ENCODE measurements around the gene CBX7. TPM values are rescaled to one million over a fixed set of nuclear protein-coding genes. Genes with fewer than 3 reads are reported as not detected.

CBX7 gene
- polyA plus RNA-seq, 1 experiment: 5.3 TPM

DNA sequence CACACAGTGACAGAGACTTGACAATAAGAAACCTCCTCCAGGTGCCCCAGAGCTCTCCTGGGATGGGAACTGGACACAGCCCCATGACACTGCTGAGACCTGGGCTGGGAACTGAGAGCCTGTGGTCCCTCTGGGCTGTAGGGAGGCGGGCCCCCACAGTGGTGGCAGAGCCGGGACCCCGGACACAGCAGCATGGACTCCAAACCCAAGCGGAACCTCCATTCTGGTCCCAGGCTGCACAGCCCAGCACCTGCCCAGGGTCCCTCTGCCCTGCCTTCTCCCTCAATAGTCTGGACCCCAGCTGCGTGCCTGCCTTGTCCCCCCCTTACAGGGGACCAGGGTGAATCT, 63.8 kb downstream of the CBX7 start:
- Histone ChIP-seq H3K4me3 (ENCODE audit: low read depth, low read length) (no peak overlapping the region), H3K36me3 (ENCODE audit: control insufficient read depth, insufficient read depth, low read length) (no peaks in the 10 kb centered on the region), H3K27me3 (ENCODE audit: control insufficient read depth, insufficient read depth, low read length) (peaks cover 4% of the 10 kb centered on the region)
- POLR2A ChIA-PET: no interaction called here
- CTCF ChIA-PET: interaction anchor here (0.6 kb wide), 1 partner anchor 81 kb away, joined by 3 read pairs; no protein-coding TSS in a partner anchor
- no peak for DNase-seq (ENCODE audit: low read depth)
- TF ChIP-seq, protein P1, sequence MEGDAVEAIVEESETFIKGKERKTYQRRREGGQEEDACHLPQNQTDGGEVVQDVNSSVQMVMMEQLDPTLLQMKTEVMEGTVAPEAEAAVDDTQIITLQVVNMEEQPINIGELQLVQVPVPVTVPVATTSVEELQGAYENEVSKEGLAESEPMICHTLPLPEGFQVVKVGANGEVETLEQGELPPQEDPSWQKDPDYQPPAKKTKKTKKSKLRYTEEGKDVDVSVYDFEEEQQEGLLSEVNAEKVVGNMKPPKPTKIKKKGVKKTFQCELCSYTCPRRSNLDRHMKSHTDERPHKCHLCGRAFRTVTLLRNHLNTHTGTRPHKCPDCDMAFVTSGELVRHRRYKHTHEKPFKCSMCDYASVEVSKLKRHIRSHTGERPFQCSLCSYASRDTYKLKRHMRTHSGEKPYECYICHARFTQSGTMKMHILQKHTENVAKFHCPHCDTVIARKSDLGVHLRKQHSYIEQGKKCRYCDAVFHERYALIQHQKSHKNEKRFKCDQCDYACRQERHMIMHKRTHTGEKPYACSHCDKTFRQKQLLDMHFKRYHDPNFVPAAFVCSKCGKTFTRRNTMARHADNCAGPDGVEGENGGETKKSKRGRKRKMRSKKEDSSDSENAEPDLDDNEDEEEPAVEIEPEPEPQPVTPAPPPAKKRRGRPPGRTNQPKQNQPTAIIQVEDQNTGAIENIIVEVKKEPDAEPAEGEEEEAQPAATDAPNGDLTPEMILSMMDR (IDR thresholded peaks at IDR 0.05; ENCODE audit: insufficient read depth, low read depth, low read length): no peak

GRCh38 chr22:39087881-39088684, 64.4 kb downstream of the CBX7 start:
- ChIA-PET CTCF (no interaction called here), POLR2A (no interaction called here)
- Histone ChIP-seq H3K4me3 (ENCODE audit: low read depth, low read length) (no peak overlapping the region), H3K27me3 (ENCODE audit: control insufficient read depth, insufficient read depth, low read length) (peaks cover 4% of the 10 kb centered on the region), H3K36me3 (ENCODE audit: control insufficient read depth, insufficient read depth, low read length) (no peaks in the 10 kb centered on the region)
- TF ChIP-seq, protein P1 (IDR thresholded peaks at IDR 0.05; ENCODE audit: insufficient read depth, low read depth, low read length): no peak
- no peak for DNase-seq (ENCODE audit: low read depth)

DNA sequence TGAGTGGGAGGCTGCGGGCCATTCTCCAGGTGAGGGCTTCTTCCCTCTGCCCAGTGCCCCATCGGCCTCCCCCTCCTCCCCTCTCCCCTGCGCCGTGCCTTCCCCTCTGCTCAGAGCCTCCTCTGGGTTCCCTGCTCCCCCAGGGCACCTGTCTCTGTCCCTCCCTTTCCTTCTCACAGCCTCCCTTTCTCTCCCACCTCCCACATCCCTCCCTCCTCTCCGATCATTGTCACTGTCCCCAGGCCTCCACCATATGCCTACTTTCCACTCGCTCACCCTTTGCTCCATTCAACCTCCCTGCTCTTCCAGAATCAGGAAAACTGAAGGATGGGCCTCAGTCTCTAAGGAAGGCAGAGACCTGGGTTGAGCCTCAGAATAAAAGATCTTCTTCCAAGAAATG, 65.4 kb downstream of the CBX7 start:
- no peak overlapping the region for H3K4me3 ChIP-seq (ENCODE audit: low read depth, low read length)
- ChIA-PET CTCF (no interaction called here), POLR2A (no interaction called here)
- TF ChIP-seq, protein P1 (IDR thresholded peaks at IDR 0.05; ENCODE audit: insufficient read depth, low read depth, low read length): no peak
- no peaks in the 10 kb centered on the region for H3K36me3 ChIP-seq (ENCODE audit: control insufficient read depth, insufficient read depth, low read length)
- peaks cover 4% of the 10 kb centered on the region for H3K27me3 ChIP-seq (ENCODE audit: control insufficient read depth, insufficient read depth, low read length)
- DNase-seq (ENCODE audit: low read depth): no peak

- Histone ChIP-seq H3K36me3 (ENCODE audit: control insufficient read depth, insufficient read depth, low read length) (no peaks in the 10 kb centered on the region; the same call in 1 of the 2 replicates), H3K4me3 (ENCODE audit: low read depth, low read length) (no peak overlapping the region), H3K27me3 (ENCODE audit: control insufficient read depth, insufficient read depth, low read length) (no peaks in the 10 kb centered on the region)
- TF ChIP-seq, protein P1 (IDR thresholded peaks at IDR 0.05; ENCODE audit: insufficient read depth, low read depth, low read length): no peak
- no peak for DNase-seq (ENCODE audit: low read depth)
- POLR2A ChIA-PET: no interaction called here
- CTCF ChIA-PET: interaction anchor here (1.6 kb wide), 1 partner anchor 77 kb away, joined by 3 read pairs; no protein-coding TSS in a partner anchor
Observed at GRCh38 chr22:39084666-39085065, 67.8 kb downstream of the CBX7 start.

GRCh38 chr22:39083212-39084165, 69.0 kb downstream of the CBX7 start:
- H3K36me3 ChIP-seq (ENCODE audit: control insufficient read depth, insufficient read depth, low read length): no peaks in the 10 kb centered on the region; the same call in 1 of the 2 replicates
- H3K4me3 ChIP-seq (ENCODE audit: low read depth, low read length): no peak overlapping the region
- CTCF ChIA-PET: interaction anchor here (1.6 kb wide), 1 partner anchor 76 kb away, joined by 3 read pairs; no protein-coding TSS in a partner anchor
- TF ChIP-seq, protein P1 (IDR thresholded peaks at IDR 0.05; ENCODE audit: insufficient read depth, low read depth, low read length): no peak
- H3K27me3 ChIP-seq (ENCODE audit: control insufficient read depth, insufficient read depth, low read length): no peaks in the 10 kb centered on the region
- POLR2A ChIA-PET: no interaction called here
- DNase-seq (ENCODE audit: low read depth): no peak
